ENCODE results near the gene FARSA. TPM values are rescaled to one million over a fixed set of nuclear protein-coding genes. Genes with fewer than 3 reads are reported as not detected.

The FARSA gene
- total and polyA plus RNA-seq, 2 donors (not counting 1 experiment from before 2014, with no cell fraction given), result 26.4 to 50.1 TPM

DNA sequence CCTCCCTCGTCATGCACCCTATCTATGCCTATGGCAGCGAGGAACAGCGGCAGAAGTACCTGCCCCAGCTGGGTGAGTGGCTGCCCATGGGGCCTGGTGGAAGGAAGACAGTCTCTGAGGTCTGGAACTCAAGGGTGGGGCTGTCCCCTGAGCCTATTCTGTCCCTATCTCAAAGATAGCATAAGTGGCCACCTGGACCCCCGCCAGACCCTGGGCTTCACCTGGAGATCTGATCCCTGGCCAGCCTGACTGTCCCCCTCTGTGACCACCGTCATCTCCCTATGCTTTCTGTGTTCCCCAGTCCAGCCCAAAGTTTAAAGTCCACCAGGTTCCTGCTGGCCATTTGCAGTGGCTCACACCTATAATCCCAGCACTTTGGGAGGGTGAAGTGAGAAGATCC is 39.9 kb downstream of the FARSA start:
- H2AFZ ChIP-seq (ENCODE audit: insufficient read depth, low read depth, low read length, poor library complexity, severe bottlenecking), result no peak overlapping the region
- Mint-ChIP-seq H3K27ac (no peak overlapping the region), H3K4me3 (peak overlapping the region; percentile 64), H3K4me1 (peaks cover 27% of the 10 kb centered on the region), H3K27me3 (no peaks in the 10 kb centered on the region), H3K9me3 (ENCODE audit: insufficient read depth) (no peaks in the 10 kb centered on the region)
- peaks cover 0 to 33% of the 10 kb centered on the region in 2 experiments for H3K36me3 ChIP-seq (replicated peaks in 1 of 2; ENCODE audit: control extremely low read depth in 1 of 2, control insufficient read depth in 1 of 2, extremely low read depth in 1 of 2, insufficient read depth in 2 of 2, low read length in 1 of 2)
- peaks cover 6% of the 10 kb centered on the region for H4K20me1 ChIP-seq (ENCODE audit: control insufficient read depth, insufficient read depth, low read length, poor library complexity, severe bottlenecking)
- H3K4me1 ChIP-seq (ENCODE audit: control insufficient read depth in 2 of 2, insufficient read depth in 2 of 2, low read length in 2 of 2), result peaks cover 15 to 19% of the 10 kb centered on the region in 2 donors
- POLR2A ChIA-PET, result no interaction called here
- TF ChIP-seq EZH2 (IDR thresholded peaks at IDR 0.05; ENCODE audit: borderline replicate concordance, insufficient read depth, low read depth, low read length, poor library complexity, severe bottlenecking), result no peak
- TF ChIP-seq, protein P1, sequence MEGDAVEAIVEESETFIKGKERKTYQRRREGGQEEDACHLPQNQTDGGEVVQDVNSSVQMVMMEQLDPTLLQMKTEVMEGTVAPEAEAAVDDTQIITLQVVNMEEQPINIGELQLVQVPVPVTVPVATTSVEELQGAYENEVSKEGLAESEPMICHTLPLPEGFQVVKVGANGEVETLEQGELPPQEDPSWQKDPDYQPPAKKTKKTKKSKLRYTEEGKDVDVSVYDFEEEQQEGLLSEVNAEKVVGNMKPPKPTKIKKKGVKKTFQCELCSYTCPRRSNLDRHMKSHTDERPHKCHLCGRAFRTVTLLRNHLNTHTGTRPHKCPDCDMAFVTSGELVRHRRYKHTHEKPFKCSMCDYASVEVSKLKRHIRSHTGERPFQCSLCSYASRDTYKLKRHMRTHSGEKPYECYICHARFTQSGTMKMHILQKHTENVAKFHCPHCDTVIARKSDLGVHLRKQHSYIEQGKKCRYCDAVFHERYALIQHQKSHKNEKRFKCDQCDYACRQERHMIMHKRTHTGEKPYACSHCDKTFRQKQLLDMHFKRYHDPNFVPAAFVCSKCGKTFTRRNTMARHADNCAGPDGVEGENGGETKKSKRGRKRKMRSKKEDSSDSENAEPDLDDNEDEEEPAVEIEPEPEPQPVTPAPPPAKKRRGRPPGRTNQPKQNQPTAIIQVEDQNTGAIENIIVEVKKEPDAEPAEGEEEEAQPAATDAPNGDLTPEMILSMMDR (IDR thresholded peaks at IDR 0.05), result no peak
- no peaks in the 10 kb centered on the region for H3K27me3 ChIP-seq (replicated peaks in 1 of 4; ENCODE audit: control extremely low read depth in 1 of 4, control insufficient read depth in 3 of 4, insufficient read depth in 4 of 4, low read length in 3 of 4)
- no peak overlapping the region for H3K4me2 ChIP-seq (replicated peaks; ENCODE audit: low read depth, low read length, poor library complexity, severe bottlenecking)
- no peaks in the 10 kb centered on the region for H3K9me3 ChIP-seq (ENCODE audit: control extremely low read depth in 1 of 3, control insufficient read depth in 2 of 3, insufficient read depth in 1 of 3, low read length in 2 of 3)
- H3K9ac ChIP-seq (ENCODE audit: low read length), result no peak overlapping the region
- no peak overlapping the region for H3K27ac ChIP-seq (ENCODE audit: low read length in 2 of 2)
- H3K79me2 ChIP-seq (ENCODE audit: control insufficient read depth, insufficient read depth, low read length), result peaks cover 13% of the 10 kb centered on the region
- 93% methylated on average over 3 of the region's 5 CpGs for WGBS (ENCODE audit: insufficient coverage)
- DNase-seq (no peak), ATAC-seq (ENCODE audit: low read depth) (no peak)
- CTCF ChIA-PET, result no interaction called here
- H3K4me3 ChIP-seq (ENCODE audit: control extremely low read depth in 1 of 5, extremely low read depth in 1 of 5, insufficient read depth in 1 of 5, low read depth in 2 of 5, low read length in 4 of 5), result no peak overlapping the region
- intact Hi-C loops (cut with micrococcal nuclease), result no loop called here

DNA sequence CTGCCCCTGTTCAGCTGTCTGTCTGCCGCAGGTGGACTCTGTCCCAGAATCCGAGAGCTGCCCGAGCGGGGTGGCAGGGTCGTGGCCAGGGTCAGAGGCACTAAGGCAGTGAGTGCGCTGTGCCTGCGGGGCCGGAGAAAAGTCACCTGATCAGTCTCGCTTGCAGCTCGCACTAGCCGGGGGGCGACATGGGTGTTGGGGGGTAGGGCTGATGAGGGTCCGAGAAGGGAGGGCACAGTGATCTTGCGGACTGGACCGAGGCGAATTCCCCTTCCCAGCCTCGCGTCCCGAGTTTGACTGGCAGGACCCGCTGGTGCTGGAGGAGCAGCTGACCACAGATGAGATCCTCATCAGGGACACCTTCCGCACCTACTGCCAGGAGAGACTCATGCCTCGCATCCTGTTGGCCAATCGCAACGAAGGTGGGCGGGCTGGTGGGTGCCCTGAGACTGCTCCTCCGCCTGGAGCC is 41.9 kb downstream of the FARSA start:
- Mint-ChIP-seq H3K4me3 (peak overlapping the region; percentile 99), H3K9me3 (ENCODE audit: insufficient read depth) (no peaks in the 10 kb centered on the region), H3K27me3 (no peaks in the 10 kb centered on the region), H3K4me1 (peaks cover 27% of the 10 kb centered on the region), H3K27ac (peak overlapping the region; percentile 95)
- peaks cover 6% of the 10 kb centered on the region for H4K20me1 ChIP-seq (ENCODE audit: control insufficient read depth, insufficient read depth, low read length, poor library complexity, severe bottlenecking)
- ChIA-PET CTCF (interaction anchor here (1.0 to 2.6 kb wide), 7 partner anchors 10 to 204 kb away, joined by 3 to 16 read pairs (median 5); partner anchors contain the start of genes DNASE2 and SYCE2), POLR2A (interaction anchor here (0.6 to 2.3 kb wide), 7 partner anchors 10 to 1062 kb away, joined by 3 to 10 read pairs (median 3); partner anchors contain the start of genes CALR, DNASE2 and GADD45GIP1)
- peaks cover 13% of the 10 kb centered on the region for H3K79me2 ChIP-seq (ENCODE audit: control insufficient read depth, insufficient read depth, low read length)
- intact Hi-C loops (cut with micrococcal nuclease), result loop anchor here (1.0 kb wide), 3 partner anchors 42 to 154 kb away; partner anchors contain the start of genes CALR, FARSA and GET3
- peak overlapping the region; percentile 69 for H2AFZ ChIP-seq (ENCODE audit: insufficient read depth, low read depth, low read length, poor library complexity, severe bottlenecking)
- peak overlapping the region; percentile 27 to 92 (median 78) for H3K4me3 ChIP-seq (ENCODE audit: control extremely low read depth in 1 of 5, extremely low read depth in 1 of 5, insufficient read depth in 1 of 5, low read depth in 2 of 5, low read length in 4 of 5)
- no peaks in the 10 kb centered on the region for H3K27me3 ChIP-seq (replicated peaks in 1 of 4; ENCODE audit: control extremely low read depth in 1 of 4, control insufficient read depth in 3 of 4, insufficient read depth in 4 of 4, low read length in 3 of 4)
- H3K4me2 ChIP-seq (replicated peaks; ENCODE audit: low read depth, low read length, poor library complexity, severe bottlenecking), result peak overlapping the region; percentile 98
- 10% methylated on average over 26 of the region's 26 CpGs for WGBS (ENCODE audit: insufficient coverage)
- ATAC-seq (ENCODE audit: low read depth) (no peak), DNase-seq (peak; percentile 48)
- peak overlapping the region; percentile 80 to 83 for H3K27ac ChIP-seq (ENCODE audit: low read length in 2 of 2)
- TF ChIP-seq EZH2 (IDR thresholded peaks at IDR 0.05; ENCODE audit: borderline replicate concordance, insufficient read depth, low read depth, low read length, poor library complexity, severe bottlenecking), result no peak
- TF ChIP-seq, protein P1 (IDR thresholded peaks at IDR 0.05), result no peak
- no peaks in the 10 kb centered on the region for H3K9me3 ChIP-seq (ENCODE audit: control extremely low read depth in 1 of 3, control insufficient read depth in 2 of 3, insufficient read depth in 1 of 3, low read length in 2 of 3)
- H3K36me3 ChIP-seq (replicated peaks in 1 of 2; ENCODE audit: control extremely low read depth in 1 of 2, control insufficient read depth in 1 of 2, extremely low read depth in 1 of 2, insufficient read depth in 2 of 2, low read length in 1 of 2), result peaks cover 0 to 20% of the 10 kb centered on the region in 2 experiments
- peaks cover 15 to 19% of the 10 kb centered on the region in 2 donors for H3K4me1 ChIP-seq (ENCODE audit: control insufficient read depth in 2 of 2, insufficient read depth in 2 of 2, low read length in 2 of 2)
- H3K9ac ChIP-seq (ENCODE audit: low read length), result peak overlapping the region; percentile 75

Data from B cell (primary cell).